Fibroblast of skin of scalp (primary cell): ENCODE results near the gene PRMT7.
"Not testable (repeated sequence)": the region's sequence is repeated elsewhere in the genome, so short reads cannot be mapped to it uniquely, and the experiment has no call there.

Experiments used
- DNase-seq: peaks from one replicate; pipeline ENCODE4 v3.0.0-alpha.2; 2013

The PRMT7 gene

DNA sequence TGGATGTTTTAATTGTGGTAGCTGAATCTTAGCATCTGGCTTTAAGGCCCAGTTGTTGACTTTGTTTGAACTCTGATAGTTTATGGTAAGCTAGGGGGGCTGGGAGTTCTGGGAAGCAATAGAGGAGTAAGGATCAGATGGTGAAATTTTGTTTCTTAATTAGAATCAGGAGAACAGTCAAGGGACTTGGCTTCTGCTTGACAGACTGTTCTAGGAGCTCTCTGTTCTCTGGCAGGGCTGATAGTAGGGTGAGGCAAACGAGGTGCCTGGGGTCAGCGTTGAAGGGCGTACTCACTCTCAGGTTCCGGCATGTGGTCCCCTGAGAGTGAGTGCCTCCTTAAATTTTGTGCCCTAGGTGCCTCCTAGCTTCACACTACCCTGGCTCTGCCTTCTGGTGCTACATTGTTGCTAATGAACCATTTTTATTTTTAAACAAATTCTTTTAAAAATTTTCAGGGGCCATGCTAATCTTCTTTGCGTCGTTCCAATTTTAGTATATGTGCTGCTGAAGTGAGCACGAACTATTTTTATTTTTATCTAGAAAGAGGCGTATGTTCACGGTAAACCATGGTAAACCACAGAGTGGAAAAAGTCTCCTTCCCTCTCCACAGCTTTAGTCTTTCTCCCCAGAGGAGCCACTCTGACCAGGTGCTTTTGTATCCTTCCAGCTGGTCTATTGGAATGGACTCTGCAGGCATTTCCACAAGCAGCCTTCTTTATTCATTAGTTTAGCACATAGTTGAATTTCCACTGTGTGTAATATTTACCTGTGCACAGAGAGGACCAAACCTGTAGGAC lies 26.8 kb upstream of the PRMT7 start:
- no peak for DNase-seq

GRCh38 chr16:68284847-68285246 lies 26.0 kb upstream of the PRMT7 start:
- DNase-seq, result no peak

GRCh38 chr16:68285683-68286082 lies 25.1 kb upstream of the PRMT7 start:
- DNase-seq, result no peak

DNA sequence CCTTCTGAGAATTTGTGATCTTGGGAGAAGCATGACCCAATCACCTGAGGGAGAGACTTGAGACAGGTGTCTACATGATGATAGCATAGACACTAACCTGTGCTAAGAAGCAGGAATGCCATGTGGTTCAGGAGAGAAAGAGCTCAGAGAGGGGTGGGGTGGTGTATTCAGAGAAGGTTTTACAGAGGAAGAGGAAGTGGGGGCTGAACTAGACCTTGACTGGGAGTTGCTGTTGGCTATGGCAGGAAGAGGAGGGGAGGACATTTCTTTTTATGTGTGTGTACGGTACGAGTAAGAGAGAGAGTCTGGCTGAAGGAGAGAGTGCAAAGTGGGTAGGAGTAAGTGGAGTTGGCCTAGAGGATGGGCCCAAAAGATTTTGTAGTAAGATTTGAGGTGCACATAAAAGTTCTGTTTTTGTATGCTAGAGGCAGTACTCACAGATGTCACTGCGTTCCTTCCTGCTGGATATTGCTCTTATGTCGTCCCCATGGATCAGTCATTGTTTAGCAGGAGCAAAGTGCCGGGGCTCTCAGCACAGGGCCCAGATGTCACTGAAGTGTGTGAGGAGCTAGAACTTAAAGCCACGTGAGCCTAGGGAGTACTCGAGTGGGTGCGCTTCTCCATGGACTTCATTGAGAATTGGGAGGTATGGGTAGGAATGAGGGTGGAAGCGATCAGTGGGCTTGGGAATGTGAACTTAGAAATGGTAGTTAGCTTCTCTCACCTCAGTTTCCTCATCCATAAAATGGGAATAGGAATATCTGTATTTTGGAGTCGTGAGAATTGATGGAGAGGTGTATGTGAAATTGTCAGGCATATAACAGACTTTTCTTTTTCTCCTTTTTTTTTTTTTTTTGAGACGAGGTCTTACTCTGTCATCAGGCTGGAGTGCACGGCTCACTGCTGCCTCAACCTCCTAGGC lies 24.4 kb upstream of the PRMT7 start:
- DNase-seq, result no peak

- DNase-seq, result peak; percentile 57
Measured at GRCh38 chr16:68287276-68288251, 23.3 kb upstream of the PRMT7 start.

DNA sequence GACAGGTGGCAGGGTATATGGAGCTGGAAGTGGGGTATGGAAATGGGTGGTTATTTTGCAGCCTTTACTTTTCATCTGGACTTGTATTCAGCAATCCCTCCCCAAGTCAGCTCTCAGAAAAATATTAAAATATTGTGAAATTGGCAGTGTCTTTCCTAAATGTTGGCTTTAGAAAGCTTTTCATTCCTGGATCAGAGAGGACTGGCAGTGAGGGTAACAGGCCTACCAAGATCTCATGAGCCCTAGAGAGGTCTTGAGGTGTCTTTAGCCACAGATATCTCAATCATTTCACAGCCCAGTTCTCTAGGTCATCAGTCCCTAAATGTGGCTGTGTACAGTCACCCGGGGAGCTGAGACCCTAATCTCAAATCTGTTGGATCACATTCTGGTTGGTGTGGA lies 22.6 kb upstream of the PRMT7 start:
- no peak for DNase-seq

GRCh38 chr16:68288796-68289195 lies 22.0 kb upstream of the PRMT7 start:
- not testable (repeated sequence) for DNase-seq

DNA sequence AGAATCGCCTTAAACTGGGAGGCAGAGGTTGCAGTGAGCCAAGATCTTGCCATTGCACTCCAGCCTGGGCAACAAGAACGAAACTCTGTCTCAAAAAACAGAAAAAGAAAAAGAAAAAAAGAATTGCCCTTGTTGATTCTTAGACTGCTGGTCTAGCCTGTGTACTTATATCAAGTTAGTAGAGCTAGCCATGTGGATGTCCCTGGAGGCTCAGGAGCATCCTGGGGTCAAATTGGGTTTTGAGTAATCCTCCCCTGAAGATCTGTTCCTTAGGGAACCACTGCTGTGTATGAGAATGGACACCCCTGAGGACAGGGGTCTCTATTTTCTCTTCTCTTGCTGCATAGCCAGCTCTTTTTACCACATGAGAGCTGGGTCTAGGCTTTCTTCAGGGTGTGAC lies 21.6 kb upstream of the PRMT7 start:
- no peak for DNase-seq

DNA sequence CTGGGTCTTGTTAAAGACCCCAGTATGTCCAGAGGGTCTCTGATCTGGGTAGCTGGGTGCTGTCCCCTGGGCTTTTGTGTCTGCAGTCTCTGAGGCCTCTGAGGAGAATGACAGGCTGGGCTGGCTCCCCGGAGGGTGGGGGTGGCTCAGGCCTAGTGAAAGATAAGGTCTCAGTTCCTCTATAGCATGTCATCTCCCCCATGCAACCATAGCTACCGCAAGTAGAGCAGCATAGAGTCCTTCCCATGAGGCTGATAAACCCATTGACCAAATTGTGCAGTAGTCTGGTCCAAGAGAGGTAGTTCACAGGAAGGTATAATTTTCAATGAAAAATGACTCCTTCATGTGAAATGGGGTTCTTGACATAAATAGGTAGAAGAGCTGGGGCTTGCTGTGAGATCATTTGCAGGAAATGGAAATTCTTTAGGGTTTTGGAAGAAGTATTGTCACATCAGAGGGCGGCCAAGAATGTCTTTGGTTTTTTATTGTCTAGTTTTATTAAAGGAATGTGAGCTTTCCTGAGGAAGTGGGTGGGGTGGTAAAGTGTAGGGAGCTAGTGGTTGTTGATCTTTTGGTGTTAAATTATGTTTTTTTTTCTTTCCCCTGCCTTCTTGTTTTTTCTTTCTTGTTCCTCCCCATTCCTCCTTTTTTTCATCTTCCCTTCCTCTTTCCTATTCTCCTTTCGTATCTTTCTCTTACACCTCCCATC lies 21.0 kb upstream of the PRMT7 start:
- DNase-seq, result peak; percentile 38

DNA sequence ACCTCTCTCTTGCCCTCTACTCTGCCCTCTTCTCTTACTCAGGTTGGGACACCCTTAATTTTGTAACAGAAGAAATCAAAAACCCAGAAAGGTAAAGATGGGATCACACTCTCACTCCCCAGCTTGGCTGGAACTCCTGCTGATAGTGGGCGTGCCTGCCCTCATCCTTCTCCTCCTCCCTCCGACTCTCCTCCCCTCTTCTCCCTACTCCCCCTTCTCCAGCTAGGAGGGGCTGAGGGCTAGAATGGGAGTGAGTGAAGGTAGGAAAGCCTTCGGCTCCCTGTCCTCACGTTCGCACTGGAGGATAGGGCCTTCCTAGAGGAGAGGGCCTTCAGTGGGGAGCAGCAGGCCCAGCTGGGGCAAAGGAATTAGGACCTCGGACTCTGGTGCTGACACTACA lies 20.4 kb upstream of the PRMT7 start:
- no peak for DNase-seq

DNA sequence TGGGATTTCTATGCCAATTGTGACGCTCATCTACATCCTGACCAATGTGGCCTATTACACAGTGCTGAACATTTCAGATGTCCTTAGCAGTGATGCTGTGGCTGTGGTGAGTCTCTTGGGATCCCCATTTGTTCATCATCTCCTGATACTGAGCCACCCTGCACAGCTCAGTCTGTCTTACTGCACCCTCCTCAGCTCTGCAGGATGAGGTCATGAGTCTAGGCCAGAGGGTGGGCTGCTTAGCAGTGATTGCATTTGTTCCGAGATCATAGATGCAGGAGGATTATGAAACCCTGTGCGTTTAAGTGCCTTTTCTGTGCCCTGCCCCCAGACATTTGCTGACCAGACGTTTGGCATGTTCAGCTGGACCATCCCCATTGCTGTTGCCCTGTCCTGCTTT lies 19.6 kb upstream of the PRMT7 start:
- no peak for DNase-seq

DNA sequence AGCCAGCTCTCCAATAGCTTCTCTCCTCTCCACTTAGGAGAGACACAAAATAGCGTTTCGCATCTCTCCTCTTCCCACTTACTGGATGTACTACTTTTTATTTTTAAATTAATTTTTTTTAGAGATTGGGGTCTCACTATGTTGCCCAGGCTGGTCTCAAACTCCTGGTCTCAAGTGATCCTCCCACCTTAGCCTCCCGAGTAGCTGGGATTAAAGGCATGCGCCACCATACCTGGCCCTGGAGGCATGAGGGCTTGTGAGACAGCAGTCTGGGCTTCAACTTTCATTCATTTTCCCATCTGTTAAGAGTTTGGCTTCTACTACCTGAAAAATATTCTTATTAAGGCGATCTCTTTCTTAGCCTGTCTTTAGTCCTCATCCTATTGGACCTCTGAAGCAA lies 18.4 kb upstream of the PRMT7 start:
- DNase-seq, result no peak

DNA sequence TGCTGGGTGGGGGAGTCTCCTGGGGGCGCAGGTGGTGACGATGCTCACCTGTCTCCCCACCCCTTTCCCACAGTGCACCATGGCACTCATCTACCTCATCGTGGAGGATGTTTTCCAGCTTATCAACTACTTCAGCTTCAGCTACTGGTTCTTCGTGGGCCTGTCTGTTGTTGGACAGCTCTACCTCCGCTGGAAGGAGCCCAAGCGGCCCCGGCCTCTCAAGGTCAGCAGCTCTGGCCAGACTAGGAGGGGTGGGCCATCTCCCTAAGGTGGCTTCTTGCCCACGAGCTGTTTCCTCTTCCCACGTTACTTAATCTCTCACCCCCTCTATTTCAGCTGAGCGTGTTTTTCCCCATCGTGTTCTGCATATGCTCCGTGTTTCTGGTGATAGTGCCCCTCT lies 14.5 kb upstream of the PRMT7 start:
- no peak for DNase-seq

- DNase-seq, result no peak
Measured at GRCh38 chr16:68296693-68297092, 14.1 kb upstream of the PRMT7 start.

- DNase-seq, result no peak
Measured at GRCh38 chr16:68297908-68298307, 12.9 kb upstream of the PRMT7 start.

DNA sequence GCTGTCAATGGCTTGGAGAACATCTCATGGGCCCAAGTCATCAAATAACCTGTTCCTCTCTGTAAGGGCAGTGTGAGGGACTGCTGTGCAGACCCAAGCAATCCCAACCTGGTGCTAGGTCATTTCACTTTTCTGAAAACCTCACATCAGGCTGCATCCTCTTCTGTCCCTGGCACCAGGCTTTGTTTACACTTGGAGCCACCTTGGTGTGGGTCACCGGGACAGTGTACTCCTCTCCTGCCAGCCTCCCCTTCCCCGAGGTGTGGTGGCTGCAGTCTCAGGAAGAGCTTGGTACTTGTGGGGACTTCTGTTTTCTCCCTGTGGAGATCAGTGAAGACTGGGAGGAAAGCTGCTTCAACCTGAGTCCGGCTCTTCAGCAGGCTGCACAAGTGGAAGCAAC lies 12.5 kb upstream of the PRMT7 start:
- no peak for DNase-seq

DNA sequence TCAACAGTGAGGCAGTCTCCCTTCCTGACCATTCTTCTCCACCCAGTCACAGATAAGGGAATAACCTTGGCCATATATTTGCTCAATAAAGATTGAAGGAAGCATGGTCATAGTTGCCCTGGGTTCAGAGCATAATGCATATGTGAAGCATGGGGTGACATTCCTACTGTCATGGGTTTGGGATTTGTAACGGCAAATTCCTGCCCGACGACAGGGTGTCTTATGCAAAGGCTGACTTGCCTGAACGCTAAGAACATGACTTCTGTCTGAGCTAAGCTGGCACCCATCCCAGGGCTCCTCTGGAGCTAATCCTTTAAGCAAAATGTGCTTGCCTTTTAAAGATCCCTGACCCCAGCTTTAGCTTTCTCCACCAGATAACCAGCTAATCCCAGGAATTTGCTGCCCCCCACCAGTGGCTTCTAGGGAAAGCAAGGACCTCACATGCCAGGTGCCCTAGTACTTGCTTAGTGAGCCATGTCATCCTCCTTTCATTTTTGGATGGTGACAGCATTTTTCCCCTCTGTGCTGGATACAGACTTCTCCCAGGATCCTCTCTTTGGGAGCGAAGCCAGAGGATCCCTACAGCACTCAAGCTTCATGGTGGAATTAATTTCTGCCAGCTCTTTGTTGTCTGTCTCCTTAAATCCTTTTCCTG lies 11.8 kb upstream of the PRMT7 start:
- DNase-seq, result peak; percentile 82

DNA sequence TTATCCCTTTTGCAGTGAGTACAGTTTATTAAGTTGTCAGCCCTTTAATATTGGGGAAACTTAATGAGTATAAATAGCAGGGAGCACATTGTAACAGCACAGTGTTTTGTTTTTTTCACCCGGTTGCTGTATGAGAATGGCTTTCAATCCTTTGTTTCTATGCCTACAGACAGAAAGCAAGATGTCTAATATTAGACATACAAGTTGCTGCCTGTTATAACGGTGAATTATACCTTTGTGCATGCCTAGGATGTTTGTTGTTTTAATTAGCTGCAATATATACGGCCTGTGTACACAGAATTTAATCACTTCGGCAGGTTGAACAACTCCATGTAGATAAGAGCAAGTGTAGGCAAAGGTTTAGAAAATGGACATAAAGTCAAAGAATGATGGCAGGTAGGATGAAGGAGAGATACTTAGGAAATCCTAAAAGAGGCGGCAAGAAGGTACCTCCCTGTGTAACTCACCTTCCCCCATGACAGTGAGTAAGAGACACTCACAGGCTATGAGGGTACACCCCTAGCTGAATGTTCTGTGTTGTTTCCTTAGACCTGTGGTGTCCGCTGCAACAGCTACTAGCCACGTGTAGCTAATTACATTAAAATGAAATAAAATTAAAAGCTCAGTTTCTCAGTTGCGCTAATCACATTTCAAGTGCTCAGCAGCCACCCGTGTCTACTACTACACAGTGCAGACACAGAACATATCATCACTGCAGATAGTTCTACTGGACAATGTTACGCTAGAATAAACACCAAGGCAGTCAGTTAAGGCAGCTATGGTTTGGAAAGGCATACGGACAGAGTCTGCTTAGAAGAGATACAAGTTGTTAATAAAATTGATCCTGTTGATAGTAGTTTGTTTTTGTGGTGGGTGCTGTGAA lies 11.0 kb upstream of the PRMT7 start:
- no peak for DNase-seq

- DNase-seq, result no peak
Measured at GRCh38 chr16:68300734-68301459, 9.9 kb upstream of the PRMT7 start.

DNA sequence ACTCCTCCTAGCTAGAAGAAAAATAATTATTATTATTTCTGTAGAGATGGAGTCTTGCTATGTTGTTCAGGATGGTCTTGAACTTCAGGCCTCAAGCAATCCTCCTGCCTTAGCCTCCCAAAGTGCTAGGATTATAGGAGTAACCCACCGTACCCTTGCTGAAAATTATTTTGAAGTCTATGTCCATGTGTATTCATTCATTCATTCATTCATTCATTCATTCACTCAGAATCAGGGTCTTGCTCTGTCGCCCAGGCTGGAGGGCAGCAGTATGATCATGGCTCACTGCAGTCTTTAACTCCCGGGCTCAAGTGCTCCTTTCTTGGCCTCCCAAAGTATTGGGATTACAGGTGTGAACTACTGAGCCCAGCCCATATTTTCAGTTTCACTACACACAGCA lies 4.2 kb upstream of the PRMT7 start:
- DNase-seq, result no peak
